Mucosa of gallbladder (tissue), 1 donor: ENCODE results near the gene PFKFB3. TPM values are rescaled to one million over a fixed set of nuclear protein-coding genes. Genes with fewer than 3 reads are reported as not detected.

ENCODE experiments used
- DNase-seq: peaks from one replicate; pipeline ENCODE4 v3.0.0-alpha.2; 2020; ENCODE audit warnings: low spot score
- total RNA-seq: library from RNA; stranded (reverse); gene quantifications from one replicate; pipeline ENCODE4 v1.2.1, GENCODE V29; 2021
- donor health status: DM: no; HTN: no; CAD: no.

The PFKFB3 gene
- total RNA-seq, 1 donor from 2014 or later = 100 TPM

DNA sequence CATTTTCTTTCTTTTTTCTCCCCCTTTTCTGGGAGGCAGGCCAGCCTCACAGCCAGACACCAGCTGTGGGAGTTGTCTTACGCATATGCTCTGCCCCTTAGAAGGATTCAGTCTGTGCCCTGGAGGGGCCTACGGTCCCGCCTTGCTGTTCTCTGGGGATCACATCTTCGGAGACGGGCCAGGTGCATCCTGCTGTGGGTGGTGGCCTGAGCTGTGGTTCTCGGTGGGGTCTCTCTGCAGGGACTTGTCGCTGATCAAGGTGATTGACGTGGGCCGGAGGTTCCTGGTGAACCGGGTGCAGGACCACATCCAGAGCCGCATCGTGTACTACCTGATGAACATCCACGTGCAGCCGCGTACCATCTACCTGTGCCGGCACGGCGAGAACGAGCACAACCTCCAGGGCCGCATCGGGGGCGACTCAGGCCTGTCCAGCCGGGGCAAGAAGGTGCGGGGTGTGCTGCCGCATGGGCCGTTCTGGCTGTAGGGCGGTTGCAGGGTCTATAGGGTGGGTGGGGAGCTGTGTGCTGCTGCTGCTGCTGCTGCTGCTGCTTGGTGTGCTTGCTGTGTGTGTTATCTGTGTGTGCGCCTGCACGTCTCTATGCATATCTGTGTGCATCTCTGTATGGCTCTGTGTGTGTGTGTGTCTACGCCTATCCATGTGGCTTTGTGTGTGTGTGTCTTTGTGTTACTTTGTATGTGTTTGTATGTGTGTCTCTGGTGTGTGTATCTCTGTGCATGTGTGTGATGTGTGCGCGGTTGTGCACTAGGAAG is 17.9 kb downstream of the PFKFB3 start:
- no peak for DNase-seq

DNA sequence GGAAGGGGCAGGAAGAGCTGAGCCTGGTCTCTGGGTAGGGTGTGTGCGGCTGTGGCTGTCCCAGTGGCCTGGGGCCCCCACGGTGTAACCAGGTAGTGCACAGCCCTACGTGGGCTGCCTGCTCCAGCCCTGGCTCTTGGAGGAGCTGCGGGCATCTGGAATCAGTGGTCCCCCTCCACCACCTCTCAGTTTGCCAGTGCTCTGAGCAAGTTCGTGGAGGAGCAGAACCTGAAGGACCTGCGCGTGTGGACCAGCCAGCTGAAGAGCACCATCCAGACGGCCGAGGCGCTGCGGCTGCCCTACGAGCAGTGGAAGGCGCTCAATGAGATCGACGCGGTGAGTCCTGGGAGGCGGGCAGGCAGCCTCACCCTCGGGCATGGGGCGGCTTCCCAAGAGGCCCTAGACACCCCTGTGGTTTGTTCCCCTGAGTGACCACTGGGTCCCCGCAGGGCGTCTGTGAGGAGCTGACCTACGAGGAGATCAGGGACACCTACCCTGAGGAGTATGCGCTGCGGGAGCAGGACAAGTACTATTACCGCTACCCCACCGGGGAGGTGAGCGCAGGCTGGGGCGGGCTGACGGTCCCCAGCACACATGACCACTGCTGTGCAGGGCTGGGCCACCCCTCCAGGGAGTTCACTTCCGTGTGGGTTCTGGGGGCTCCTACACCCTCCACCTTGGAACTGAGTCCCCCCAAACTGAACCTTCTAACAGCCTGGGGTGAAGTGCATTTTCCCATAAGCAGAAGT is 18.6 kb downstream of the PFKFB3 start:
- DNase-seq = no peak

DNA sequence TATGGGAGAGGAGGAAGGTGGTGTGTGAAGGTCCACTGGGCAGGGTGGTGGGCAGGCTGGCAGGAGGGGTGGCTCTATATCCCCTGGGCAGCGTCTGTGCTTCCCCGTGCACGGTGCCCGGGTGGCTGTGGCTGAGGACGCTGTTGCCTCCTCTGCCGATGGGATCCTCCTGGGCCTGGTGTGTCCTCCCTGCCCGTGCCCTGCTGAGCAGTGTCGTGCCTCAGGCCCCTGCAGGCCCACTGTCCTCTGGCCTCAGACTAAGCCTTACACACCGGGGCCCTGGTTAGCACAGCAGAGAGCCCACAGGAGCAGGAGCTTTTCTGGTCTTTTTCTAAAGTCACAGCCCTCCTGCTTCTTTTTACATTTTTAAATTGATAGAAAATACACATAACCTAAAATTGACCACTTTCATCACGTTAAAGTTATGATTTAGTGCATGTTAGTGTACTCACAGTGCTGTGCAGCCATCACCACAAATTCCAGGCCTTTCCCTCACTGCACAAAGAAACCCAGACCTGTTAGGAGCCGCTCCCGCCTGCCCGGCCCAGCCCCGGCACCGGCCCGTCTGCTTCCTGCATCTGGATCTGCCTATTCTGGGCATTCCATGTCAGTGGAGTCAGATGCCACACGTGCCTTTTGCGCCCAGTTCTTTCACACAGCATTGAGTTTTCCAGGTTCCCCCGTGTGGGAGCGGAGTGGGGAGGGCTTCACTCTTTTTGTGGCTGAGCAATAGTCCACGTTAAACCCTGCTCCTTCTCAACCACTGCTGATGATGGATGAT is 19.4 kb downstream of the PFKFB3 start:
- DNase-seq = no peak

DNA sequence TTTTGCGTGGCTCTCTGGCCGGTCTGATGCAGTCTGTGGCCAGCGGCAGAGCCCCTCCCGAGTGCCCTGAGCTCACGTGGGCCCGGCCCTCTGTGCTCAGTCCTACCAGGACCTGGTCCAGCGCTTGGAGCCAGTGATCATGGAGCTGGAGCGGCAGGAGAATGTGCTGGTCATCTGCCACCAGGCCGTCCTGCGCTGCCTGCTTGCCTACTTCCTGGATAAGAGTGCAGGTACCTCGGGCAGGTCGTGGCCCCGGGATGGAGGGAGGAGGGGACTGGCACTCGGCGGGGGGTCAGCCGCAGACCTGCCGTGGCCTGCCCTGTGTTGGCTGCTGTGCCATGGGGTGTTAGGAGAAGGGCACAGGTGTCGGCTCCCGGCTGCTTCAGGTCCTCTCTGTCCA is 20.0 kb downstream of the PFKFB3 start:
- DNase-seq = no peak

DNA sequence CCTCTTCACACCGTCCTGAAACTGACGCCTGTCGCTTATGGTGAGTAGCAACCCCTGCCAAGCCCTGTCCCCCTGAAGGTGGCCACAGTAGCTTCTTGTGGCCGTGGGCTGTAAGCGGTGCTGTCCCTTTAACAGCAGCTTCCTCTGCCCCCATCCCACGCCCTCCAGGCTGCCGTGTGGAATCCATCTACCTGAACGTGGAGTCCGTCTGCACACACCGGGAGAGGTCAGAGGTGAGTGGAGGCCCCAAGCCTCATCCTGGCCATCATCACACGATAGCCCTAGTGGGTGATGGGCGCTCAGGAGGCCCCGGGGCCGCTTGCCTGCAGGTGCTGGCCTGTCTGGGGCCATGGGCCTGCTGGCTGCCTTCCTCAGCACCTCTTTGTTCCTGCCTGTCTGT is 21.2 kb downstream of the PFKFB3 start:
- no peak for DNase-seq

DNA sequence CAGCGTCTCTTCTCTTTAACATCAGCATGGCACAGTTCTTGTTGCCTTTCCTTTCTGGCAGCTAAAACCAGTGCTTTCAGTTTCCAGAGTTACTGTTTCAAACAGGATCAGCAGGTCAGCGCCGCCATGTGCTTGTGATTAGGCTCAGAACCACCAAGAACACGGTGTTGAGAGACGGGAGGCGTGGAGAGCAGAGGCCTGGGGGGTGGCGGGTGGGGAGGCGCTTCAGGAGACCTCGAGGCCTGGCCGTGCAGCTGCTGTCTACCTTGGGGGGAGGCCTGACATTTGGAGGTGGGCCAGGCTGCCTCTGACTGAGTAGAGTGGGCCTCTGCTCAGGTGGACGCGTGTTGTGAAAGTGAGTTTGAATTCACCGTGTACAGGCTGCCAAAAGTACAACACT is 22.0 kb downstream of the PFKFB3 start:
- DNase-seq = no peak

DNA sequence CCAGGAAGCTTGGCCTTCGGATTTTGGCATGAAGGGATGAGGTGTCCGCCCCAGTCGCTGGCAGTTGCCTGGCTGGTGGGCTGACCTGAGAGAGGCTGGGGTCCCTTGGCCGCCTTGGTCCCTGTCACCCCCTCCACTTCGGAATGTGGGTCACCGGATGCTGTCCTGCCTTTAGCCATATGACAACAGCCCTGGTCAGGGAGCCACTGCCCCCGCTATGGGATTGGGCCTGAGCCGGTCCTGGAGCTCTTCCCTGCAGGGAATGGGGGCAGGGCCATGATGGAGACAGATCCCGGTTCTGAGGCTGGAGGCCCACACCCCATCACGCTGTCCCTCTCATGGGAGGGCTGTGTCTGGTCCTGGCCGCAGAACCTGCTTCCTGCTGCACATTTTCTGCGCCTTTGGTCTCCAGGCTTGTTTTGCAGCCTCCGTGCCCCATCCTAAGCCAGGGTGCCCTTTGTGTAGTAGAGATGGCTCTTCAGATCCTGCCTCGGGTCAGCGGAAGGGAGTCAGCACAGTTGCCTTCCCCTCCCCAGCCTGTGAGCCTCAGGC is 22.6 kb downstream of the PFKFB3 start:
- DNase-seq = no peak

DNA sequence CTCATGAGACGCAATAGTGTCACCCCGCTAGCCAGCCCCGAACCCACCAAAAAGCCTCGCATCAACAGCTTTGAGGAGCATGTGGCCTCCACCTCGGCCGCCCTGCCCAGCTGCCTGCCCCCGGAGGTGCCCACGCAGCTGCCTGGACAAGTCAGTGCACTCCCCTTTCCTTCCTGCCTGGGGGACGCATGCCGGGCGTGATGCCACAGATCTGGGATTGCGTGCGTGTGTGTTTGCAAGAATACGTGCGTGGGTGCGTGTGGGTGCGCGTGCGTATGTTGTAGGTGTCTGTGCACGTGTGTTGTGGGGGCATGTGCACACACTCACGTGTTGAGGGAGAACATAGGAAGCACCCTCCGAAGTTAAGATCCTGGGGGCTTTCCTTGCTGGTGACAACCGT is 23.5 kb downstream of the PFKFB3 start:
- no peak for DNase-seq

DNA sequence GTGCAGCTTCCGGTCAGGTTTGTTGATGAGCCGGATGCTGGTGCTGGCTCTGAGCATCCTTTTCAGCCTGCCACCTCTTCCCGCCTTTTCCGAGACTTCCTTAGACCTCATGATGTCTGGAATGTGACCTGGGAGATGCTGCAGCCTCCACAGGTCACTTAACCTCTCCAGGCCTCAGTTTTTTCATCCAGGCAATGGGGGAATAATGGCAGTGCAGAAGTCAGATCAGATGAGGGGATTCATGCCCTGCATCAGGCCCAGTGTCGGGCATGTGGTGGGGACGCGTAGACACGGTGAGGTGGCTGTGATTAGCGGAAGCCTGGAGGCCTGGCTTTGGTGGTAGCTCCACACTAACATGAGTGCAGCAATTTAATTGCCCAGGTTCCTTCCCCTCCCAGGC is 24.6 kb downstream of the PFKFB3 start:
- no peak for DNase-seq

DNA sequence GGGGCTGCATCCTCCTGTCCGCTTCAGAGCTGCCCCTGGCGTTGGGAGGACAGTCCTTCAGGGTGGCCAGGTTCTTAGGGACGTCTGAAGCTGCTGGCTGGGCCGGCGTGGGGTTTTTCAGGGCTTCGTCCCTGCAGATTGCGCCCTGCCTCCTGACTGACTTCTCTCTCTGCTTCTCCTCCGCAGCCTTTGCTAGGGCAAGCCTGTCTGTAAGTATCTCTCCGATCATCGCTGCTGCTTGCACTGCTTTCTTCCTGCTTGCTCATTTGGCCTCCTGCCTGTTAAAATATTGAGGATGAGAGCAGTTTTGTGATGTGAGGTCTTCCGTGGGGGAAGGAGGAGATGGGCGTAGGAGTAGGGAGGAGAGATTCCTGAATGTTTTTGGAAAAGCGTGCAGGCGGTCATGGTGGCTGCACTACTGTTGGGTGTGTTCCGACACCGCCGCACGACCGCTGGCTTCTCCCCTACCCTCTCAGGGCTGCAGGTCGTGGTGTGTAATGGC is 25.3 kb downstream of the PFKFB3 start:
- DNase-seq = no peak

DNA sequence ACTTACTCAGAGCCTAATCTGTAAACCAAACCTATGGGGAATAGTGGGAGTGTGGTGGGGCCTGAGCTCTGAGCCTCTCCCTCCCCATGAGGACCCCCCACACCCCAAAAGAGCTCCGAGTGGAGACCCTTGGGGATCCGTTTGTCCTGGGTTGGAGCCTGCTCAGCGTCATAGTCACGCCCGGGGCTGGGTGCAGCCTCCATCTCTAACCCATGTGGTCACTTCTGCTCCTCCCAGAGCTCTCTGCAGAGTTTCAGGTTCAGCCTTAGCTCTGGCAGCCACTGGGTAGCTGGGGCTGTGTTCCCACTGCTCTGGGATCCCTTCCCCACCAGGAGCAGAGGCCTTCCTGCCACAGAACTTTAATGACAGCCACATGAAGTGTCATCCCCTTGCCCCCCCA is 25.9 kb downstream of the PFKFB3 start:
- no peak for DNase-seq

DNA sequence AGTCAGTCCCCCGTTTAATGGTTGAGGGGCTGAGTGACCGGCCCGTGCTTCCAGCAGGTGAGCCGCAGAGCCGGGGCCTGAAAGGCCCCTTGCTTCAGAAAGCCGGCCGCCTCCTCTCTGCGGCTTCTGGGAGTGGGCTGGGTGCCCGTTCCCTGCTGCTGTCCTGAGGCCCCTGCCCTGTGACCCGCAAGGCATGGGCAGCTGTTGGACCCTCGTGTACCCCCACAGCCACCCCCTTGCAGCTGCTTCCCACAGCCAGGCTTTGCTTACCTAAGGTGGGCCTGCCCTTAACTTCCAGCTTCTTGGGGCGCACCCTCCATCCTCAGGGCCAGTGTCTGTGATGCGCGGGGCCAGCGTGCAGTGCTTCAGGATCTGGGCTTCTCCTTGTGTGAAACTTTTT is 26.6 kb downstream of the PFKFB3 start:
- DNase-seq = no peak

DNA sequence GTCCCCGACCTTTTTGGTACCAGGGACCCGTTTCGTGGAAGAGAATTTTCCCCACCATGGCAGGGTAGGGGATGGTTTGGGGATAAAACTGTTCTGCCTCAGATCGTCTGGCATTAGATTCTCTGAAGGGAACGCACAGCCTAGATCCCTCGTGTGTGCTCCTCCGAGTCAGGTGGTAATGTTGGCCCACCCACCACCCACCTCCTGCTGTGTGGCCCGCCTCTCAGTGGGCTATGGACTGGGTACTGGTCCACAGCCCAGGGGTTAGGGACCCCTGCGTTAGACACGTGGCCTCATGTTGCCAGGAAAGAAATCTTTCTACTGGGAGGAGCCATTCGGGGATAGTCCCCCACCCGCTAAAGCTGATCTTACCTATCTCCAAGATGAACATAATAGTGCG is 27.0 kb downstream of the PFKFB3 start:
- DNase-seq = no peak

DNA sequence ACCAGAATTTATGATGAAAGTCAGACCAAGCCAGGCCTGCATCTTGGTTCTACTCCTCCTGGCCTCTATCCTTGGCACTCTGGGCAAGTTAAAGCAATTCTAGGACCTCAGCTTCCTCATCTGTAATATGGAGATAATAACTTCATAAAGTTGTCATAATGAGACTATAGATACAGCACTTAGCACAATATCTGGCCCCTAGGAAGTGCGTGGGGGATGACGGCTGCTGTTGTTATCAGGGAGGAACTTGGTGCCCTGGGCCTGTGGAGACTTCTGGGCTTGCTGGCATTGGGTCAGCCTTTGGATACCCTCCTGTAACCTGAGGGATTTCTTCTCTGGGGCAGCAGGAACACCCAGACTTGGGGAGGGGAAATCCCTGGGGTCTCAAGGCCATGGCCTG is 27.6 kb downstream of the PFKFB3 start:
- DNase-seq = no peak

DNA sequence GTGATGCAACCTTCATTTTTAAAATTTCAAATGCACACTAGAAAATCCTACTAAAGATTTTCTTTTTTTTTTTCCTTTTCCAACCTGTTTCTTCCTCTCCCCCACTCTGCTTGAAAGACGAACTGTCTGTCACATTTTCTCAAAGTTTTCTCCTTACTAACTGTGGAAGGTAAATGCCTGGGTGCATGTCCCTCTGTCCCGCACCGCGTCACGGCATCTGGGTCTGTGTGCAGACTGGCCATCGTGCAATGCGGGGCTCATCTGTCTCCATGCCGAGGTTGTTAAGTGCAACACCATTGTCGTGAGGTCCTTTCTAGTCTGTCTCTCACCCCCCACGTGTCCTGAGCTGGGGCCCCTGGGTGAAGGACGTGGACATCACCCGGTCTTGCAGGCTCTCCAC is 28.4 kb downstream of the PFKFB3 start:
- no peak for DNase-seq

DNA sequence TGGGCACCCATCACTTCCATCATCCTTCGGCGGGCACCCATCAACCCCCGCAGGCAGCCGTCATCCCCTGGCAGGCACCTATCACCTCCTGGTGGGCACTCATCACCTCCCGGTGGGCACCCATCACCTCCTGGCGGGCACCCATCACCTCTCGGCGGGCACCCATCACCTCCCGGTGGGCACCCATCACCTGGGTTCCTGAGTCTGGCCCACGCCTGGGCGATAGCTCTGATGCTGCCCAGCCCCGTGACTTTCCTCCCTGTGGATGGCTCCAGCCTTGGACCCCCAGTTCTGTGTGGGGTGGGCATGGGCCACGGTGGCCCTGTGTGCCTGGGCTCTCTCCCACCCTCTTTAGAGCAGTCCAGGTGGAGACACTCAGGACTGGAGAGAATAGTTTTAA is 29.0 kb downstream of the PFKFB3 start:
- no peak for DNase-seq

DNA sequence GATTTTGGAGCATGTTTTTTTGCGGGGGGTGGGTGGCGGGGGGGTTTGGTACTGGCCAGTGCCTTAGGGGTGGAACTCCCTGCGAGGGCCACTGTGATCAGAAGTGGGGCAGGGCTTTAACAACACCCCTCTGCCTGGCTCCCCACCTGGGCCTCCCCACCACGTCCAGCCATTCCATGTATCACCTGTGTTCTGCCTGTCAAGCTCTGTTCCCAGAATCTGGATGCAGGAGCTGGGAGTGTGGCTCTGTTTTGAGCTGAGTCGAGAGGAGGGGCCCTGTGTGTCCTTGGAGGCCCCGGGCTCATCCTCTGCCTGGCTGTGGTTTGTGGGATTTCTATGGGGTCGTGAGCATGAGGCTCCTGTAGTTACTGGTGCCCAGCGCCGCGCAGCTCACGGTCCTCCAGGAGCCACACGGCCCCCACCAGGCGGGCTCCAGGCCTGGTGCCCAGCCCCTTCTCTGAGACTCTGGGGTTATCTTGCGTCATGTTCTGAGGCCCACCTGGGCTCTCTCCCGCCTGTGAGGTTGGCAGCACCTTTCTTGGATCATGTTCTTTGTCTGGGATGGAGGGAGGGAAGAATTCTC is 29.6 kb downstream of the PFKFB3 start:
- DNase-seq = no peak

DNA sequence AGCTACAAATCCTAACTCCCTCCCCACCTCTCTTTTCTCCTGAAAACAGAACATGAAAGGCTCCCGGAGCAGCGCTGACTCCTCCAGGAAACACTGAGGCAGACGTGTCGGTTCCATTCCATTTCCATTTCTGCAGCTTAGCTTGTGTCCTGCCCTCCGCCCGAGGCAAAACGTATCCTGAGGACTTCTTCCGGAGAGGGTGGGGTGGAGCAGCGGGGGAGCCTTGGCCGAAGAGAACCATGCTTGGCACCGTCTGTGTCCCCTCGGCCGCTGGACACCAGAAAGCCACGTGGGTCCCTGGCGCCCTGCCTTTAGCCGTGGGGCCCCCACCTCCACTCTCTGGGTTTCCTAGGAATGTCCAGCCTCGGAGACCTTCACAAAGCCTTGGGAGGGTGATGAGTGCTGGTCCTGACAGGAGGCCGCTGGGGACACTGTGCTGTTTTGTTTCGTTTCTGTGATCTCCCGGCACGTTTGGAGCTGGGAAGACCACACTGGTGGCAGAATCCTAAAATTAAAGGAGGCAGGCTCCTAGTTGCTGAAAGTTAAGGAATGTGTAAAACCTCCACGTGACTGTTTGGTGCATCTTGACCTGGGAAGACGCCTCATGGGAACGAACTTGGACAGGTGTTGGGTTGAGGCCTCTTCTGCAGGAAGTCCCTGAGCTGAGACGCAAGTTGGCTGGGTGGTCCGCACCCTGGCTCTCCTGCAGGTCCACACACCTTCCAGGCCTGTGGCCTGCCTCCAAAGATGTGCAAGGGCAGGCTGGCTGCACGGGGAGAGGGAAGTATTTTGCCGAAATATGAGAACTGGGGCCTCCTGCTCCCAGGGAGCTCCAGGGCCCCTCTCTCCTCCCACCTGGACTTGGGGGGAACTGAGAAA is 30.4 kb downstream of the PFKFB3 start:
- DNase-seq = no peak

DNA sequence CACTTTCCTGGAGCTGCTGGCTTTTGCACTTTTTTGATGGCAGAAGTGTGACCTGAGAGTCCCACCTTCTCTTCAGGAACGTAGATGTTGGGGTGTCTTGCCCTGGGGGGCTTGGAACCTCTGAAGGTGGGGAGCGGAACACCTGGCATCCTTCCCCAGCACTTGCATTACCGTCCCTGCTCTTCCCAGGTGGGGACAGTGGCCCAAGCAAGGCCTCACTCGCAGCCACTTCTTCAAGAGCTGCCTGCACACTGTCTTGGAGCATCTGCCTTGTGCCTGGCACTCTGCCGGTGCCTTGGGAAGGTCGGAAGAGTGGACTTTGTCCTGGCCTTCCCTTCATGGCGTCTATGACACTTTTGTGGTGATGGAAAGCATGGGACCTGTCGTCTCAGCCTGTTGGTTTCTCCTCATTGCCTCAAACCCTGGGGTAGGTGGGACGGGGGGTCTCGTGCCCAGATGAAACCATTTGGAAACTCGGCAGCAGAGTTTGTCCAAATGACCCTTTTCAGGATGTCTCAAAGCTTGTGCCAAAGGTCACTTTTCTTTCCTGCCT is 31.1 kb downstream of the PFKFB3 start:
- DNase-seq = no peak

DNA sequence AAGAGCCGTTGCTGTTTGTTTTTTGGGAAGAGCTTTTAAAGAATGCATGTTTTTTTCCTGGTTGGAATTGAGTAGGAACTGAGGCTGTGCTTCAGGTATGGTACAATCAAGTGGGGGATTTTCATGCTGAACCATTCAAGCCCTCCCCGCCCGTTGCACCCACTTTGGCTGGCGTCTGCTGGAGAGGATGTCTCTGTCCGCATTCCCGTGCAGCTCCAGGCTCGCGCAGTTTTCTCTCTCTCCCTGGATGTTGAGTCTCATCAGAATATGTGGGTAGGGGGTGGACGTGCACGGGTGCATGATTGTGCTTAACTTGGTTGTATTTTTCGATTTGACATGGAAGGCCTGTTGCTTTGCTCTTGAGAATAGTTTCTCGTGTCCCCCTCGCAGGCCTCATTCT is 31.6 kb downstream of the PFKFB3 start:
- DNase-seq = no peak
